Fibroblast of peridontal ligament (primary cell): ENCODE data around the gene CHMP6.

Experiments
- DNase-seq: peaks from one replicate; pipeline ENCODE4 v3.0.0-alpha.2; 2010; ENCODE audit errors: extremely low read depth

CHMP6 gene

DNA sequence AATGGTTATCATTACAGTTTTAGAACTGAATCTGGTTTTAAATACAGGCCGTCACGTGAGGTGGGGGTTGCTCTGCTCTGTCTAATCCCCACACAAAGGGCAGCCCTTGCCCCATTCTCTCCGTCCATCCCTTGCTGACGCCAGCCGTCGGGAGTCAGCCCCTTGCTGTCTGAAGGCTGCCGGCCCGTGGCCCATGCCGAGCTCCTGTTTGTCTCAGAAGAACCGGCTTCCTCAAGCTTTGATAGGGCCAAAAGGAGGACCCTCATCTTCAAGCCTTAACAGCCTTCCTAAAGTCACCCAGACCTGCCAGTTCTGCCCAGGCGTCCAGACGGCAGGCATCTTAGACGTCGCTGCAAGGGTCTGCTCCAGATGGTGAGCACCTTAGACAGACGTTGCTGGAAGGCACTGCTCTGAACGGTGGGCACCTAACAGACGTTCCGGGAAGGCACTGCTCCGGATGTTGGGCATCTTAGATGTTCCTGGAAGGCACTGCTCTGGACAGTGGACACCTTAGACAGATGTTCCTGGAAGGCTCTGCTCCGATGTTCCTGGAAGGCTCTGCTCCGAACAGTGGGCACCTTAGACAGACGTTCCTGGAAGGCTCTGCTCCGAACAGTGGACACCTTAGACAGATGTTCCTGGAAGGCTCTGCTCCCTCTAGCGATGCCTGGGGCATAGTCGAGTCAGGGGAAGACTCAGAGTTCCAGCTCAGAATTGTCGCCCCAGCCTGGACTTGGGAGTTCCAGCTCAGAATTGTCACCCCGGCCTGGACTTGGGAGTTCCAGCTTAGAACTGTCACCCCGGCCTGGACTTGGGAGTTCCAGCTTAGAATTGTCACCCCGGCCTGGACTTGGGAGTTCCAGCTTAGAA lies 35.1 kb upstream of the CHMP6 start:
- DNase-seq = no peak

DNA sequence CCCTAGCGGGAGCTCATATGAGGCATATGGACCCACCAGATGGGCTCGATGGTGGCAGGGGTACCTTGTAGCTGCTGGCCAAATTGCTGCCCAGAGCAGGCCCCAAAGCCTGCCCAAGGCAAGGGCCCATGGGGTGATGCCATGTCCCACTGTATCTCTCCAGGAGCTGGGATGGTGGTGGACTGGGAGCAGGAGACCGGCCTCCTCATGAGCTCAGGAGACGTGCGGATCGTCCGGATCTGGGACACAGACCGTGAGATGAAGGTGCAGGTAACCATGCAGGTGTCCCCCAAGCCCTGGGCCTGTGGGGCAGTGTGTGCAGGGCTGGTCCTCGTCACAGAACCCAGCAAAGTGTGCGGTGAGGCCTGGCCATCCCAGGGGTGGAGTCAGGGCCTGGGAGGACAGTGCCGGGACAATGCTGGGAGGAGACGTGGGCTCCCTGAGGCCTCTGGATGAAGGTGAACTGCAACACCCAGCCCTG lies 34.1 kb upstream of the CHMP6 start:
- DNase-seq = no peak

DNA sequence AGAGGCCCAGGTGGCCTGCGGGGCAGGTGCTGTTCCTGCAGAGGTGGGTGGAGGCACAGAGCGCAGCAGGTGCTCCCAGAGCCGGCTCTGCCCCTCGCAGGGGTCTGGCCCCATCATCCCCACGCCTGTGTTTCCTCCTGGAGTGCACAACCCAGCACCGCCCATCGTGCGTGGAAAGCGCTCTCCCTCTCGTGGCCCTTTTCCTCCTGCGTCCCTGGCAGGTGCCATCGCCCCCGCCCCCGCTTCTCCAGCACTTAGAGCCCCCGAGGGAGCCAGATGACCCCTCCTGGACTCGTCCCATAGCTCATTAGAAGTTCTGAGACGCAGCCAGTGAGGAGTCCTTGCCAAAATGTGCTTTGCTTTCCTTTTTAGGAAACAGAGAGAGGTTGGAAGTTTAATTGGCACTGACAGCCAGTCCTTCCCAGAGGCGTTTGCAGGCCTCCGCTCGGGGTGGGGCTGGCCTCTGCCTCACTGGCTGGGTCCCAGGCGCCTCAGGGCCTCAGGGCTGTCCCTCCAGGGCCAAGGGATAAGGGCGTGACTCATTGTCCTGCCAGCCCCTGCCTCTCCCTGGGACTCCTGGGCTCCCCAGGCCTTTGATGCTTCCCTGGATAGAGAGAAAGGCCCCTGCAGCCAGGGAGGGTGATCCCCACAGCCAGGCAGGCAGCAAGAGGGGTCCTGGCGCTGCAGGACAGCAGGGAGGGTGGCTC lies 32.2 kb upstream of the CHMP6 start:
- peak; percentile 84 for DNase-seq

DNA sequence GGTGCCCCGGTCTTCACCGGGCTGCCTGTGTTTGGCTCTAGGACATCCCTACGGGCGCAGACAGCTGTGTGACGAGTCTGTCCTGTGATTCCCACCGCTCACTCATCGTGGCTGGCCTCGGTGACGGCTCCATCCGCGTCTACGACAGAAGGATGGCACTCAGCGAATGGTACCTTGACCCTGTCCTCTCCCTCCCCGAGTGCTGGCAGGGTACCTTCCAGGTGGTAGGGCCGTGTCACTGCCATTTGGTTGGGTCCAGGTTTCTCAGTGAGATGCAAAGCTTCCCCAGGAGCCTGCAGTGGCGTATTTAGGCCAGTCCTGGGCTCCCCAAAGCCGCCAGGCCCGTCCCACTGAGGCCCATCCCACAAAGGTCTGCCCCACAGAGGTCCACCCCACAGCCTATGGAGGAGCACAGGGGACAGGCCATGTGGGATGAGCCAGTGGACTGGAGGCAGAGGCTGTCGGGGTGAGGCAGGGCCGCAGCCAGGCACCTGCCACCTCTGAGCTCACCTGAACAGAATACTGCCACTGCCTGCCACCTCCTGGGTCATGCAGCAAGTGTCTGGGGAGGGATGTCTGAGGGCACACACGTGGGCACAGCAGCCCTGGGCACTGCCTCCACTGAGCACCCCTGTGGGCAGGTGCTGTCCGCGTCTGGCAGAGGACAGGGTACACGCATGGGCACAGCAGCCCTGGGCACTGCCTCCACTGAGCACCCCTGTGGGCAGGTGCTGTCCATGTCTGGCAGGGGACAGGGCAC lies 31.4 kb upstream of the CHMP6 start:
- DNase-seq = no peak

DNA sequence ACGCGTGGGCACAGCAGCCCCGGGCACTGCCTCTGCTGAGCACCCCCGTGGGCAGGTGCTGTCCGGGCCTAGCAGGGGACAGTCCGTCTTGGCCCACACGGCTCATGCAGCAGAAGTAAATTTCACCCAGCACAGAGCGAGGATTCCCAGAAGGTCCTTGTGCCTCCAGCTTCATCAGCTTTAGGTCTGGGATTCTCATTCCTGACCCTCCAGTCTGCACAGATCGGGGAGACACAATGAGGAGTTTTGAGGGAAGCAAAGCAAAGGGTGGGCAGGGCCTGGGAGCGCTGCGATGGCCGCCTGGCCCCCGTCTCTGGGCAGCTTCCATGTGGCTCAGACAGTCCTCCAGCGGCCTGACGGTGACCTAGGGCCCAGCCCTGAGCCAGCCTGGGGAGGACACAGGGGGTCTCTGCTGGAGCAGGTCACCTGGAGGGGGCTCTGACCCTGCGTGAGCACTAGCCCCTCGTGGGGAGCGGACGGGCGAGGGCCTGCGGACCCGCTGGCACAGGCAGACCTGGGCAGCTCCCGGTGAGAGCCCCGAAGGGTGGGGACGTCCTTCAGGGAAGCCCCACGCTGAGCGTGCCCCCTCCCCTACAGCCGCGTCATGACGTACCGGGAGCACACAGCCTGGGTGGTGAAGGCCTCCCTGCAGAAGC lies 30.7 kb upstream of the CHMP6 start:
- DNase-seq = no peak

DNA sequence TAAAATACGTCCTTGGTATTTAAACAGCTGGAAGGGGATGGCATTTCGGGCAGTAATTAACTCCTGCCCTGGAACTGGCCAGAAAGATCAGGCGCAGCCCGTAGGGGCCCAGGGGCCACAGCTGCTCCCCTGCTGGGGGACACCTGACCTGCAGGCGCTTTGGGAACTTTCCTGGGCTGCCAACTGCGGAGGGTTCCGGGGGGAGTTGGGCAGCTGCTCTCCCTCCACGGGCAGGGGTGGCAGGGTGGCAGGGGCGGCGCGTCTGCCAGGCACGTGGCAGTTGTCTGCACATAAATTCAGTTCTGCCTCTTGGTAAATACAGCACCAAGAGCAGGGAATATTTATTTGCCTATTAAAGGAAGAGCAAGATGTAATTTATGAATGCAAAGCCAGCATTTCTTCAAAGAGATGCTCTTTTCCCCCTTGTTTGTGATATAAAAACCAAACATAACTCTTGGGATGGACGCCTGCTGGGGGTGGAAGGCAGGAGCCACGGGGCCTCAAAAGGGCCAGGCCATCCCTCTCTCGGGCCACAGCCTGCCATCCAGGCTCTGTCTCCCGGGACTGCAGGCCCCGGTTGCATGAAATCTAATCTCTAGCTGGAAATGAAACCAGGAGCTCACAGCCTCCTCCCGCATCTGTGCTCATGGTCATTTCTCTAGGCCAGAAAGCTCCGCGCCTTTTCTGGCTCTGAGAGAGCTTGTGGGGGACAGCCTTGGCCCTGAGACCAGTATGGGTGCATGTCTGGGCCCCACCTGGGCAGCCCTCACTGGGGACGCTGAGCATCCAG lies 29.9 kb upstream of the CHMP6 start:
- no peak for DNase-seq

DNA sequence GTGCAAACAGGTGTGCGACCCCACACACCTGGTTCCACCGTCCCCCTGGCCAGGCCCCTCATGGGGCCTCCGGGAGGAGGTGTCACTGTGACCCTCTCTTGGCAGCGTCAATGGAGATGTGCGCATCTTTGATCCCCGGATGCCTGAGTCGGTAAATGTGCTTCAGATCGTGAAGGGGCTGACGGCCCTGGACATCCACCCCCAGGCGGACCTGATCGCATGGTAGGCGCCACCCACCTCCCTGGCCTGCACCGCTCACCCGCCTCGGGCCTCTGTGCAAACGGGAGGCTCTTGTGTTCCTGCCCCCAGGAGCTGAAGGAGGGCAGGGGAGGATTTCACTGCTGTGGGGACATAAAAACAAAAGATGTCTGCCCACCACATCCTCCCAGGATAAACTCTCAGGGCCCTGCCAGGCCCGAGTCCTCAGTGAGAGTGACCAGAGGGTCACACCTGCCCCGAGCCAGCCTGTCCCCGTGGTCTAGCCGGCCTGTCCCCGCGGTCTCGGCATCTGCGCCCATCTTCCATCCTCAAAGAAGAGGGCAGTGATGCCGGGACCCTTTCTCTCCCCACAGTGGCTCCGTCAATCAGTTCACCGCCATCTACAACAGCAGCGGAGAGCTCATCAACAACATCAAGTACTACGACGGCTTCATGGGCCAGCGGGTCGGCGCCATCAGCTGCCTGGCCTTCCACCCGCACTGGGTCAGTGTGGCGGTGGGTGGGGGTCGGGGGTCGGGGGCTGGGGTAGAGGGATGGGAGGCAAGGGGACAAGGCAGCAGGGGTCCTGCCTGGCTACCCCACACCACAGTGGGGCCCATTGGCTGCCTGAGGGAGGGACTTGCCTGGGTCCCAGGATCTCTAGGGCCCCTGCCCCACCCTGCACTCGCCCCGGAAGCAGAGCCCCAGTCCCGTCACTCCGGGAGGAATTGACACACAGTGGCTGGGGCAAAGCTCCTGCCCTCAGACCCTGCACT lies 29.0 kb upstream of the CHMP6 start:
- no peak for DNase-seq

DNA sequence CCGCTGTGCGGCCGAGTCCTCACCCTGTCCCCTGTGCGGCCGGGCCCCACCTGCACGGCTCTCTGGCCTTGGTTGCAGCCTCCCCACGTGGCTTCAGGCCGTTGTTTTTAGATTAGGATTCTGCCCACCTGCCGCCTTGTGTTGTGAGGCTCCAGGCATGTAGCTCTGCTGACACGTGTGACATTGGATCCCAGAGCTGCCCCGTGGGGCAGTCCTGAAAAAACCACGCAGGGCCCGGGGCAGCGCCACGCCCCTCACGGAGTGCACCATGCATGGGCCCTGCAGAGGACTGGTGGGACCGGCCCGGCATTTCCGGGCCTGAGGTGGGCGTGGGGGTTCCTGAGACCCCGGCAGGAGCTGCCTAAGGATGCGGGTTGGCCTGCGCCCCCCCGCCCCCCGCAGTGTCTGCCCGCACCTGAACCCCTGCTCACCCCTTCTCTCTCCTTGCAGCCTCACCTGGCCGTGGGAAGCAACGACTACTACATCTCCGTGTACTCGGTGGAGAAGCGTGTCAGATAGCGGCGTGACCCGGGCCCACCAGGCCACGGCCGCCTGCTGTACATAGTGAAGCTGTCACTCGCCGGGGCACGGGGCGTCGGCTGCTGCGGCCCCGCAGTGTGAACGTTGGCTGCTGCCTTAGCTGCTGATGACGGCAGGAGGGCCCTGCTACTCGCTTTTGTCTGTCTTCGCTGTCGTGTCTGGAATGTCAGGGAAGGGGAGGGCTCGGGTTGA lies 27.7 kb upstream of the CHMP6 start:
- no peak for DNase-seq

DNA sequence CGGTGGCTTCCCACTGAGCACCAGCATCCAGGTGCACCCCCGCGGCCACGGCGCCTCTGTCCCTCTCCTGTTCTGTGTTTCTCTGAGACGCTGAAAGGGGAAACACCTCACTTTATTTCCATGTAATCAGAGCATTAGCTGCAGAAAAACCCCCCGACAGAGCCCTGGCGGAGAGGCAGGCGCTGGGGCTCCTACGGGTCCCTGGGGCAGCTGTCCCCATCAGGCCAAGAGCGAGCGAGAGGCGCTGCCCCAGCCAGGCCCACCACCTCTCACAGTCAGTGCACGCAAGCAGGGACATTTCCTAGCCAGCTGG lies 27.1 kb upstream of the CHMP6 start:
- no peak for DNase-seq

DNA sequence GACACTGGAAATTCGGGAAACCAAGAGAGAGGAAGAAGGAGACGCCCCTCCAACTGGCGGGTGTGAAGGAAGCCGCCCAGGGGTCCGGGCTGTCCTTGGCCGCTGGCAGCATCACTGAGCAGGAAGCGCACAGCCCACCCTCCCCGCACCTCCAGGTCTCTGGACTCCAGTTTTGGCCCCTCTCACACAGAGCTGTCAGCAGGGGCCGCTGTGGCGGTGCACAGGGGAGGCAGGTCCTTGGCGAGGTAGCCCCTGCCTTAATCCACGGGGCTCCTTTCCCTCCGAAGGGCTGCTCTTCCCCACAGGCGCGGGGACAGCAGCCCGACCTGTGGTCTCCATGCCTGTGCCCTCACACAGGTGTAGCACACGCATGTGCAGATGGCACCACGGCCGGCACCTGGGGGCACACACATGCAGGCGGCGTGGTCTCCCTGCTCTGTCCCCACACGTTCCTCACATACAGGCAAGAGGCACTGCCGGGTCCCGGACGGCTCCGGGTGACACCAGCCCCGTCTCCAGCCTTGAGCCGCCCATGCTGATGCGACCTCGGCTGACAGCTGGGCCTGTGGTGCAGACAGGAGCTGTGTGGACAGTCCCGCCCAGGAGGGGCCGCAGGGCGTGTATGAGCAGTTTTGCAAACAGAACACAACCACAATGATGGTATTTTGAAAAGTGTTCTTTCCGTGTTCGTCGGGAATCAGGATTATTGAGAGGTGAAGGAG lies 26.6 kb upstream of the CHMP6 start:
- no peak for DNase-seq

DNA sequence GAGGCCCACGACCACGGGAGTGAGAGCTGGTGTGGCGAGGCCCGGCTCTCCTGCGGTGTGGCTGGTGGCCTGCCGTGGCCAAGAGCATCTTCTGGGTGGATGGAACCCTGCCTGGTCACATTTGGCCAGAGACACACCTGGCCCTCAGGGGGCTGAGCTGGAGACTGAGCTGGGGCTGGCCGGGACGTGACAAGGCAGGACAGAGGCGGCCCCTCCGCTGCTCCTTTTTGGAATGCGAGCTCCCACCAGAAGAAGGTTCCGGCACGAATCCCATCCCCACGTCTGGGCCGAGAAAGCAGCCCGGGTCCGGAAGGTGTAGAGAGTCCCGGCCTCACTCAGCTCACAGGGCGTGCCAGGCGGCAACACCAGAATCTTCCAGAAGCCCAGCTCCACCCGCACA lies 26.0 kb upstream of the CHMP6 start:
- no peak for DNase-seq

DNA sequence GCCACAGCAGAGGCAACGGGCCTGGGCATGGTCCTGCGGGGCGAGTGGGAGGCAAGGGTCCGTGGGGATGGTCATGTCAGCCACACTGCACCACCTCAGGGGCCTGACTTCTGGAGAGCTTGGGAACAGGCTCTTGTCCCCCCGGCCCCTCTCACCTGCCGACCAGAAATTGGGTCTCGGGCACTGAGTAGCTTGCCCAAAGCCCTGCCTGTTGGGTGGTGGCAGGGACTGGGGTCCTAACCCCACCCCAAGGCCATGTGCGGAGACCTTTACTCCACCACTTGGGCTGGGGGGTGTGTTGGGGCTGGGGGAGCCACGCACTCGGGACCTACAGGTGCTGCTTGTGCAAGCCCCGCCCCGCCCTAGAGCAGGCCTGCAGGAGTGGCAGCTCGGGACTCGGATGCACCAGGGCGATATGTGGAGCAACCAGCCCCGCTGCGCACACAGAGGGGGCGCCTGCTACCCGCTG lies 24.2 kb upstream of the CHMP6 start:
- DNase-seq = no peak

DNA sequence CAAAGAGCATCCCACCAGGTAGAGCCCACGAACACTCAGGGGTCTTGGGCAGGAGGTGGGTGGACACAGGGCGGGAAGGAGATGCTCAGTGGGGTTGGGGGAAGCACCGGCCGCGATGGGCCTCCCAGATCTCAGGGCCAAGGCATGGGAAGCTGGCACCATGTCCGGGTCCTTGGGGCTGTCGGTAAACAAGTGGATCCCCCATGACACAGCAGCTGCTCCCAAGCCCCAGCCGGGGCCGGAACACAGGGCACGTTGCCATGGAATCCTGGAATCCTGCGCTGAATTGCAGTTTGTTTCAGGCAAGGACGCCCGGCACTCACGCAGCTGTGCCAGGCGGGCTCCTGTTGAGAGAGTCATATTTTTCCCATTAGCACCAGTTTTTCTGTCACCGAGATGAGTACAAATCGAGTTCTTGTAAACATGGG lies 23.0 kb upstream of the CHMP6 start:
- peak; percentile 58 for DNase-seq

DNA sequence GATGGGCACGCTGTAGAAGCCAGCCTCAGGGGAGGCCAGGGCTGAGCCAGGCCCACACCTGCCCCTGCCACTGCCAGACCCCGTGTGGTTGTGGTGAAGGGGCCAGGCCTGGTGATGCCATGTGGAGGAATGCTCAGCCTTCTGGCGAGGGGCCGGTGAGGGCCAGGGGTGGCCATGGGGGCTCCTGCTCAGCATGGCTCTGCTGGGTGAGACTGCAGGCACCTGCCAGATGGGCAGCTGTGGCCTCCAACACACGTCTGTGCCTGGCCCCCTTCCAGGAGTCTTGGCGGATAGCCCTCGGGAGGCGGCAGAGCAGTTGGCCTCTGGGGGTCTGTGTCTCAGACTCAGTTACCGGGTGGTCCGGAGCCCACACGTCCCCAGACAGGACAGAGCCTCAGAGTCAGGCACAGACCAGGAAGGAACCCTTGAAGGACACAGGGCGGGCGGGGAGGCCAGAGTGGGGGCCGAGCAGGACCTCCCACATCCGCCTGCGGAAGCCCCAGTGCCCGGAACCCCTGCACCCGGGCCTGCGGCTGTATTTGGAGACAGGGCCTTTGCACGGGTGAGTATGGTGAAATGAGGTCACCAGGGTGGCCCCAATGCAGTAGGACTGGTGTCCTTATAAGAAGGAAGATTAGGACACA lies 22.5 kb upstream of the CHMP6 start:
- no peak for DNase-seq

DNA sequence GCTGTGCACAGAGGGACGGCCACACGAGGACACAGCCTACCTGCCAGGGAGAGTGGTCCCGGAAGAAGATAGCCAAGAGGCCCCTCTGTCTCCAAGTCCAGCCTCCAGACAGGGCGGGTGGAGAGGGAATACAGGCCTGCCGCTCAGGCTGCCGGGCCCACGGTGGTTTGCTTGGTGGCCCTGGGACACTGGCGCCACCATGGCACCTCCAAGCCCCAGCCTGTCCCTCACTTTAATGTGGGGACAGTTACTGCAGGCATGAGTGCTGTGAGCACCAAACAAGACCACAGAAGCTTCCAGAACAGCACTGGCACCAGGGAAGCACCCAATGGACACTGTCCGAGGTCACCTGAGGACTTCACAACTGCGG lies 22.0 kb upstream of the CHMP6 start:
- DNase-seq = no peak

DNA sequence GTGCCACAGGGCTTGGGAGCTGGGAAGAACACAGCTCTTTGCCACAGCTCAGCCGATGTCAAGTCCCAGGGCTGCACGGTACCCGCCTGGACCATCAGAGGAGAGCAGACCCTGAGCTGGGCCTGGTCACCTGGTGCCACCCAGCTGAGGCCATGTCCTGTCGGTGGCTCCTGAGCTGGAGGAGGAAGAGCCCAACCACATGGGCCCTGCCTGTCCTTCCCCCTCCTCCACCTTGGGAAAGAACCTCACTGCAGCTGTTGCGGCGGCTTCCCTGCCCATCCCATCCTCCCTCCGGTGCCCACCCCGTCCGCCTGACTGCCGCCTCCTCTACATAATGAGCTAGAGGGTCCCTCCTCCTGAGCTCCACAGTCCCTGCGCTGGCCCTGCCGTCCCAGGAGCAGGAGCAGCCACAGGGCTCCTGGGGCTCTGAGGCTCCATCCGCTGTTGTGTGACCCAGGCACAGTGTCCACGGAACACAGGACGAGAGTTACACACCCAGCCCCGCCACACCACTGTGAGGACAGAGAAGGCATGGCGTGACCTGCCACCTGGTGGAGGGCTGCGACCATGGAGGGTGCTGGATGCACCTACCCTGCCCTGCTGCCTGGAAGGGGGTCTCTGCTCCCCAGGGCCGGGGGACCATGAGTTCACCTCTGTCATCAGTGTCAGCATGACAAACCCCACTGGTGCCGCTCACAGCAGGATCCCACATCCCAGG lies 21.4 kb upstream of the CHMP6 start:
- DNase-seq = peak; percentile 22
